ENCODE data around the gene TCF23. TPM values are rescaled to one million over a fixed set of nuclear protein-coding genes. Genes with fewer than 3 reads are reported as not detected.

Gene TCF23
- total RNA-seq, 4 donors from 2014 or later: 0.13 TPM; not detected in 3

DNA sequence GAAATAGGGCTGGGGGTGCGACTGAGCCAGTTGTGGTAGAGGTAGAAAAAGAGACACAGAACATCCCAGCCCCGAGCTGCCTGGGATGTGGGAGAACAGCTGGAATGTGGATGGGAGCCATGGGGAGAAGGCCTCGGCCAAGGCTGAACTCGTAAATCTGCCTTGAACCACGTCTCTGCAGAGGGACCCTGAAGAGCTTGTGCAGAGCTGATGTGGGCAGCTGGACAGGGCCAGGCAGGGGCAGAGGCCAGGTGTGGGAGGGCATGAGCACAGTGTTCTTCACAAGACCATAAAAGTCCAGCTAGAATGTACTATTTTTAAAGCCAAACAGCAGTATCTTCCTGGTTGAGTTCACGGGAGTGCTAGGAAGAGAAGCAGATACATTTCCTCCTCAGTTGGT is 5.7 kb downstream of the TCF23 start:
- Histone ChIP-seq H3K36me3 (no peaks in the 10 kb centered on the region), H3K4me3 (no peak overlapping the region), H3K9me3 (no peaks in the 10 kb centered on the region), H3K27ac (no peak overlapping the region), H3K4me1 (no peaks in the 10 kb centered on the region), H3K27me3 (peaks cover 19% of the 10 kb centered on the region)
- no peak for TF ChIP-seq POLR2AphosphoS5 (IDR thresholded peaks at IDR 0.05)
- TF ChIP-seq EP300 (IDR thresholded peaks at IDR 0.05): no peak
- TF ChIP-seq, protein P1, sequence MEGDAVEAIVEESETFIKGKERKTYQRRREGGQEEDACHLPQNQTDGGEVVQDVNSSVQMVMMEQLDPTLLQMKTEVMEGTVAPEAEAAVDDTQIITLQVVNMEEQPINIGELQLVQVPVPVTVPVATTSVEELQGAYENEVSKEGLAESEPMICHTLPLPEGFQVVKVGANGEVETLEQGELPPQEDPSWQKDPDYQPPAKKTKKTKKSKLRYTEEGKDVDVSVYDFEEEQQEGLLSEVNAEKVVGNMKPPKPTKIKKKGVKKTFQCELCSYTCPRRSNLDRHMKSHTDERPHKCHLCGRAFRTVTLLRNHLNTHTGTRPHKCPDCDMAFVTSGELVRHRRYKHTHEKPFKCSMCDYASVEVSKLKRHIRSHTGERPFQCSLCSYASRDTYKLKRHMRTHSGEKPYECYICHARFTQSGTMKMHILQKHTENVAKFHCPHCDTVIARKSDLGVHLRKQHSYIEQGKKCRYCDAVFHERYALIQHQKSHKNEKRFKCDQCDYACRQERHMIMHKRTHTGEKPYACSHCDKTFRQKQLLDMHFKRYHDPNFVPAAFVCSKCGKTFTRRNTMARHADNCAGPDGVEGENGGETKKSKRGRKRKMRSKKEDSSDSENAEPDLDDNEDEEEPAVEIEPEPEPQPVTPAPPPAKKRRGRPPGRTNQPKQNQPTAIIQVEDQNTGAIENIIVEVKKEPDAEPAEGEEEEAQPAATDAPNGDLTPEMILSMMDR (IDR thresholded peaks at IDR 0.05): no peak
- TF ChIP-seq POLR2A (IDR thresholded peaks at IDR 0.05): no peak
- WGBS, 2 donors (ENCODE audit: low coverage in 1 of 2): 65 to 68% methylated on average over 6 of the region's 6 CpGs
- no peak for ATAC-seq

DNA sequence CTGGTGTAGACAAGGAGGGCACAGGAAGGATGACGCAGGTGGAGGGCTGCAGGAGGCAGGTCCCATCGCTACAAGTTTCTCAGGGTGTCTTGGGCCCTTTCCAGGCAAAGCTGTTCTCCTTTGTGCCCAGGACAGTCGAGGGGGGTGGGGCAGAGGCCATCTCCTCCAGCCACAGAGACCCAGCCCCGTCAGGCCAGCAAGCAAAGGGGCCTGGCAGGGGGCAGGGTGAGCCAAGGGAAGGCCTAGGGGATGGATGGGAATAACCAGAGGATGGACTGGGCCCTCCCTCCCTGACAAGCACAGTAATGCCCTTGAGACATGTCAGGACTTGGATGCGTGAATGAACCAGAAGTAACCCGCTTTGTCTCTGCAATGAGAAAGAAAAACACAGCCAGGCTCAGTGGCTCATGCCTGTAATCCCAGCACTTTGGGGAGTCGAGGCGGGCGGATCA is 6.3 kb downstream of the TCF23 start:
- no peak overlapping the region for H3K27ac ChIP-seq
- ATAC-seq: no peak
- no peaks in the 10 kb centered on the region for H3K36me3 ChIP-seq

DNA sequence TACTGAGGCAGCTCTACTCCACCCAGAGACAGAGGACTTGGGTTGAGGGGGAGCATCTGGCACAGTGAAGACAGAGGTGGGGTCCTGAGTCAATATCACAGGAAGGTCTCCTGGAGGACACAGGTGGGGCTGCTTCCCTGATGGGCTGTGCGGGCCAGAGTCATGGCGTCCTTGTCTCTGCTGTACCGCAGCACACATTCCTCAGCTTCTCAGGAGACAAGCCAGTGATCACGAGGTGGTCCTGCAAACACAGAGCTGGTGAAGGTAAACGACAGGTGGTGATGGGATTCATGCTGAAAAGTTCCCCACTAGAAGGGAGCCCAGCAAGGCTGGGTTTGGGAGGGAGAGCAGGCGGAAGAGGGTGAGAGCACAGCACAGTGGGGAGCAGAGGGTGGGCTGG is 9.7 kb downstream of the TCF23 start:
- no peak for TF ChIP-seq POLR2AphosphoS5 (IDR thresholded peaks at IDR 0.05)
- TF ChIP-seq, protein P1 (IDR thresholded peaks at IDR 0.05): no peak
- no peak for TF ChIP-seq POLR2A (IDR thresholded peaks at IDR 0.05)
- TF ChIP-seq EP300 (IDR thresholded peaks at IDR 0.05): no peak
- Histone ChIP-seq H3K27ac (no peak overlapping the region), H3K27me3 (peaks cover 21% of the 10 kb centered on the region), H3K36me3 (no peaks in the 10 kb centered on the region), H3K4me1 (no peaks in the 10 kb centered on the region), H3K4me3 (no peak overlapping the region), H3K9me3 (no peaks in the 10 kb centered on the region)
- WGBS, 2 donors (ENCODE audit: low coverage in 1 of 2): 20 to 71% methylated on average over 1 to 2 of the region's 6 CpGs
- ATAC-seq: no peak

More for the DNA sequence above, 6.3 kb downstream of the TCF23 start:
- TF ChIP-seq, protein P1 (IDR thresholded peaks at IDR 0.05): no peak
- TF ChIP-seq POLR2A (IDR thresholded peaks at IDR 0.05): no peak
- Histone ChIP-seq H3K4me3 (no peak overlapping the region), H3K9me3 (no peaks in the 10 kb centered on the region), H3K4me1 (no peaks in the 10 kb centered on the region), H3K27me3 (peaks cover 14% of the 10 kb centered on the region)
- WGBS, 2 donors (ENCODE audit: low coverage in 1 of 2): 82 to 84% methylated on average over 5 to 6 of the region's 9 CpGs

DNA sequence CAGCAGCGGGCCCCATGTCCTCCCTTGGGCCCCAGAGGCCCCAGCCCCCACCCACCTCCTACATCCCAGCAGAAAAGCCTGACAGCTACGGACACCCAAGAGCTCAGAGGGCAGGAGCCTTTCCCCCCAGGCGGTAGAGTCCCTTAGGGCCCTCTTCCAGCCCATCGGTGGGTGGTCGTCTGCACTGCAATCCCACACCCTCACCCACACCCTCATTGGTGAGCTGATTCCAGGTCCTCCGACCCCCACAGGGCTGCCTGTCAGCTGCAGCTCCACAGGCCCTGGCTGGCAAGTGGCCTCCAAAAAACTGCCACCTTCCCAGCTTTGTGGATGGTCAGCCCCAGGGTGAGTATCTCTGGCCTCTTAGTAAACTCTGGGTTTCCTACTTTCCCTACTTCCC is 10.5 kb downstream of the TCF23 start:
- H3K27ac ChIP-seq: no peak overlapping the region
- no peak for TF ChIP-seq EP300 (IDR thresholded peaks at IDR 0.05)
- no peak for TF ChIP-seq POLR2A (IDR thresholded peaks at IDR 0.05)
- TF ChIP-seq, protein P1 (IDR thresholded peaks at IDR 0.05): no peak
- TF ChIP-seq POLR2AphosphoS5 (IDR thresholded peaks at IDR 0.05): no peak
- H3K27me3 ChIP-seq: peaks cover 27% of the 10 kb centered on the region
- 66% methylated on average over 2 of the region's 6 CpGs; no CpG with 5 or more reads in 1 of the 2 donors for WGBS, 2 donors (ENCODE audit: low coverage in 1 of 2)
- H3K4me1 ChIP-seq: no peaks in the 10 kb centered on the region
- no peaks in the 10 kb centered on the region for H3K9me3 ChIP-seq
- no peak for ATAC-seq
- no peak overlapping the region for H3K4me3 ChIP-seq
- H3K36me3 ChIP-seq: no peaks in the 10 kb centered on the region

DNA sequence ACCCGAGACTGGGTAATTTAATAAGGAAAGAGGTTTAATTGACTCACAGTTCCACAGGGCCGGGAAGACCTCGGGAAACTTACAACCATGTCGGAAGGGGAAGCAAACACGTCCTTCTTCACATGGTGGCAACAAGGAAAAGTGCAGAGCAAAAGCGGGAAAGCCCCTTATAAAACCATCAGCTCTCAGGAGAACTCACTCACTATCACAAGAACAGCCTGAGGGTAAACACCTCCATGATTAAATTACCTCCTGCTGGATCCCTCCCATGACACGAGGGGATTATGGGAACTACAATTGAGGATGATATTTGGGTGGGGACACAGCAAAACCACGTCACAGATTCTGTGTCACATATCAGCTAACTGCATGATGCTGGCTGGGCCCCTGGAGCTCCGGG is 11.4 kb downstream of the TCF23 start:
- no peak for ATAC-seq
- TF ChIP-seq POLR2A (IDR thresholded peaks at IDR 0.05): no peak
- no peak for TF ChIP-seq POLR2AphosphoS5 (IDR thresholded peaks at IDR 0.05)
- TF ChIP-seq, protein P1 (IDR thresholded peaks at IDR 0.05): no peak
- no peak for TF ChIP-seq EP300 (IDR thresholded peaks at IDR 0.05)

More for the DNA sequence above, 11.4 kb downstream of the TCF23 start:
- no peaks in the 10 kb centered on the region for H3K36me3 ChIP-seq
- H3K4me1 ChIP-seq: no peaks in the 10 kb centered on the region
- H3K4me3 ChIP-seq: no peak overlapping the region
- H3K27me3 ChIP-seq: peaks cover 27% of the 10 kb centered on the region
- WGBS, 2 donors (ENCODE audit: low coverage in 1 of 2): 88 to 100% methylated on average over 1 to 9 of the region's 9 CpGs
- H3K27ac ChIP-seq: no peak overlapping the region
- H3K9me3 ChIP-seq: no peaks in the 10 kb centered on the region

Measured in gastroesophageal sphincter (tissue), 4 donors.